ENCODE data around the gene PRICKLE2.

GRCh38 chr3:64203216-64203615 is 22.1 kb downstream of the PRICKLE2 start:
- TF ChIP-seq CTCF (IDR thresholded peaks at IDR 0.05 in 8 of 11, conservative IDR thresholded peaks at IDR 0.05 in 3 of 11) = no peak
- TF ChIP-seq POLR2AphosphoS5 (IDR thresholded peaks at IDR 0.05) = no peak

All from spleen (tissue), 7 donors.